ENCODE measurements around the gene SH3GL2. TPM values are rescaled to one million over a fixed set of nuclear protein-coding genes. Genes with fewer than 3 reads are reported as not detected.

The SH3GL2 gene
- total RNA-seq, 2 donors from 2014 or later = 0.78 to 1.3 TPM

DNA sequence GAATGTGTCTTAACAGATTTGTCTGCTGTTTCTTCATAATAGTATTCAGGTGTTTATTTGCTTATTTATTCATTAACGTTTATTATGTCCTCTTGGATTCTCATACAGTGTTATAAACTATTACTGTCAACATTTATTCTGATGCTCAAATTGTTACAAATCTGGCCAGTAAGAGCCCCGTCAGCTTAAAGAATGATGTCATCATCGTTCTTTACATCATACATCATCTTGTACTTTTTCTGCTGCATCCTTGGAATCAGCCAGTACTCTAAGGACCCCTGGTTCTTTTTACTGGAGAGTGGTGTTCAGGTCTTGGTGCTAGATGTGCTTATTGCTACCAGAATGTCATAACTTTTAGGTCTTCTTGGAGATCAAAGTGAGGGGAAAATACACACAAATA, 86.6 kb downstream of the SH3GL2 start:
- H3K36me3 ChIP-seq (replicated peaks in 1 of 2; ENCODE audit: insufficient read depth in 1 of 2, low read depth in 2 of 2) = no peaks in the 10 kb centered on the region
- intact Hi-C loops (cut with DNase I) = no loop called here
- 47 to 57% methylated on average over 3 of the region's 3 CpGs for WGBS, 2 donors
- H3K4me3 ChIP-seq = no peak overlapping the region
- TF ChIP-seq POLR2A (IDR thresholded peaks at IDR 0.05) = no peak
- TF ChIP-seq CTCF (IDR thresholded peaks at IDR 0.05) = no peak
- H3K27me3 ChIP-seq = no peaks in the 10 kb centered on the region
- H3K9me3 ChIP-seq = no peaks in the 10 kb centered on the region
- H3K4me1 ChIP-seq = no peaks in the 10 kb centered on the region
- DNase-seq (no peak), ATAC-seq (no peak)
- H3K27ac ChIP-seq = no peak overlapping the region

DNA sequence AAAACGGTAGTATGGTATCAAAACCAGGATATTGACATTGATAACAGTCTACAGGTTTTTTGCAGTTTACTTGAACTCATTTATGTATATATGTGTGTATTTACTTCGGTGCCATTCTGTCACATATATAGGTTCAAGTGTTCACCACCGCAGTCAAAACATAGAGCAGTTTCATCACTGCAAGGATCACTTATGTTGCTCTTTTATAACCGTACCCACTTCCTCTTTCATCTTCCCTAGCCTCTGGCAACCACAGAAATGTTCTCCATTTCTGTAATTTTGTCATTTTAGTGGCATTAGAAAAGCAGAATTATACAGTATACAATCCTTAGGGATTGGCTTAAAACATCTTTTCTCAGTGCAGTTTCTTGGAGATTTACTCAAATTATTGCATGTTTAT, 90.3 kb downstream of the SH3GL2 start:
- WGBS, 2 donors = 61 to 64% methylated on average over 4 of the region's 4 CpGs
- Histone ChIP-seq H3K27me3 (no peaks in the 10 kb centered on the region), H3K27ac (no peak overlapping the region), H3K36me3 (replicated peaks in 1 of 2; ENCODE audit: insufficient read depth in 1 of 2, low read depth in 2 of 2) (no peaks in the 10 kb centered on the region), H3K4me1 (no peaks in the 10 kb centered on the region), H3K4me3 (no peak overlapping the region), H3K9me3 (no peaks in the 10 kb centered on the region)
- no peak for ATAC-seq
- intact Hi-C loops (cut with DNase I) = no loop called here
- no peak for TF ChIP-seq CTCF (IDR thresholded peaks at IDR 0.05)
- TF ChIP-seq POLR2A (IDR thresholded peaks at IDR 0.05) = no peak
- DNase-seq = no peak

DNA sequence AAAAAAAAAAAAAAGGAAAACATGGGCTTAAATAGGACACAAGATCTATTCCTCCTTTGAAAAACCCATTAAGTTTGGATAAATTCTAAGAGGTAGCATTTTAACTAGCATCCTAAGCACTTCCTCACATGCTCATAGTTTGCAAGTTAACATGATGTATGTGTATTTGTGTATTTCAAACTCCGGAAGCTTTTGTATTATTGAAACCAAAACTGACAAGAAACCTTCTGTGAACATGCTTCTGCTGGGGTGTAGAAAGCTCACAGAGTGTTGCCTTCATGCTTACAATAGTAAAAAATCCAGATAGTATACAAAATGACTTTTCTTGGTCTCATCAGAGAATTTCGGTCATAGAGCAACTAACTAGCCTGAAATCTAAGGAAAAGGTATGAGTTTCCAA, 103.8 kb downstream of the SH3GL2 start:
- Histone ChIP-seq H3K4me1 (no peaks in the 10 kb centered on the region), H3K9me3 (peaks cover 0 to 9% (median 0%) of the 10 kb centered on the region in 3 donors), H3K4me3 (no peak overlapping the region), H3K36me3 (replicated peaks in 1 of 2; ENCODE audit: insufficient read depth in 1 of 2, low read depth in 2 of 2) (no peaks in the 10 kb centered on the region), H3K27ac (no peak overlapping the region), H3K27me3 (no peaks in the 10 kb centered on the region)
- no peak for DNase-seq
- intact Hi-C loops (cut with DNase I) = no loop called here
- ATAC-seq = no peak
- no peak for TF ChIP-seq CTCF (IDR thresholded peaks at IDR 0.05)
- TF ChIP-seq POLR2A (IDR thresholded peaks at IDR 0.05) = no peak
- WGBS, 2 donors = 62 to 69% methylated on average over 2 of the region's 2 CpGs

GRCh38 chr9:17688834-17689233, 110.0 kb downstream of the SH3GL2 start:
- no peak for DNase-seq
- Histone ChIP-seq H3K9me3 (peaks cover 0 to 9% (median 0%) of the 10 kb centered on the region in 3 donors), H3K4me3 (no peak overlapping the region), H3K27ac (no peak overlapping the region), H3K36me3 (replicated peaks in 1 of 2; ENCODE audit: insufficient read depth in 1 of 2, low read depth in 2 of 2) (no peaks in the 10 kb centered on the region), H3K4me1 (no peaks in the 10 kb centered on the region), H3K27me3 (no peaks in the 10 kb centered on the region)
- no peak for ATAC-seq
- TF ChIP-seq POLR2A (IDR thresholded peaks at IDR 0.05) (no peak), CTCF (IDR thresholded peaks at IDR 0.05) (no peak)
- intact Hi-C loops (cut with DNase I) = no loop called here
- WGBS, 2 donors = 58 to 67% methylated on average over 1 of the region's 1 CpG

DNA sequence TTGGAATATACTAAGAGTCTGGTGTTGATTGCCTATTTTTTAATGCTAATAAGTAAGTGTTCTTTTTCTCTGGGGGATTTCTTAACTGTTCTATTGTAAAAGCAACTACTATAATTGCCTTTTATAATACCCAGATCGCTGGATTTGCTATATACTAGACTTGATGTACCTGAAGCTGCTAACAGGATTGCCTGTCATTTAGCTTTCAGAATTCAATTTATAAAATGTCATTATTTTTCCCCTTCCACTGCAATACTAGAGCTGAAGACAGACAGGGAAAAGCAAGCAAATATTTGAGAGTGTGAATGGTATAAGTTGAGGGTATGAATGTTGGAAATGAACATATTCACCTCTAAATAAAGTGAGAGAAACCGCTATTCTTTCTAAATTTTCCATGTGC, 115.5 kb downstream of the SH3GL2 start:
- 67 to 68% methylated on average over 2 of the region's 2 CpGs for WGBS, 2 donors
- H3K4me1 ChIP-seq = no peaks in the 10 kb centered on the region
- H3K27ac ChIP-seq = no peak overlapping the region
- no peaks in the 10 kb centered on the region for H3K36me3 ChIP-seq (replicated peaks in 1 of 2; ENCODE audit: insufficient read depth in 1 of 2, low read depth in 2 of 2)
- DNase-seq = no peak
- H3K4me3 ChIP-seq = no peak overlapping the region
- H3K27me3 ChIP-seq = no peaks in the 10 kb centered on the region
- H3K9me3 ChIP-seq = no peaks in the 10 kb centered on the region
- intact Hi-C loops (cut with DNase I) = no loop called here
- ATAC-seq = no peak
- TF ChIP-seq CTCF (IDR thresholded peaks at IDR 0.05) = no peak
- TF ChIP-seq POLR2A (IDR thresholded peaks at IDR 0.05) = no peak
